ENCODE measurements around the gene RANBP1. TPM values are rescaled to one million over a fixed set of nuclear protein-coding genes. Genes with fewer than 3 reads are reported as not detected.

RANBP1 gene
- total and polyA plus RNA-seq, 2 of the 13 experiments (the other 11 are each of a cell fraction or from before 2014, with no cell fraction given): 181 to 492 TPM

- Histone ChIP-seq H3K79me2 (ENCODE audit: insufficient read depth, low read length) (peaks cover 57% of the 10 kb centered on the region), H3K27me3 (ENCODE audit: control insufficient read depth in 1 of 2, insufficient read depth in 2 of 2, low read length in 2 of 2) (no peaks in the 10 kb centered on the region; a peak in 1 of 5 replicates), H3K9ac (ENCODE audit: insufficient read depth, low read depth, low read length) (peak overlapping the region; percentile 90), H3K4me1 (ENCODE audit: insufficient read depth, low read length) (peaks cover 54% of the 10 kb centered on the region), H3K36me3 (replicated peaks in 1 of 2; ENCODE audit: control insufficient read depth in 1 of 2, insufficient read depth in 2 of 2, low read length in 2 of 2) (peaks cover 9 to 69% of the 10 kb centered on the region in 2 experiments), H3K9me3 (ENCODE audit: low read length) (no peaks in the 10 kb centered on the region), H4K20me1 (ENCODE audit: insufficient read depth, low read length) (0 out of 2 replicates have a peak, but pooled peaks cover 3% of the 10 kb centered on the region), H3K4me2 (ENCODE audit: low read depth, low read length) (peak overlapping the region; percentile 84), H3K27ac (ENCODE audit: extremely low read length, insufficient read depth, low read length) (peak overlapping the region; percentile 78), H2AFZ (ENCODE audit: low read length) (no peak overlapping the region), H3K4me3 (replicated peaks in 1 of 3; ENCODE audit: insufficient read depth in 1 of 3, low read depth in 2 of 3, low read length in 3 of 3) (peak overlapping the region; percentile 79 to 85 (median 85))
- ATAC-seq (peak; percentile 17), FAIRE-seq (no peak), DNase-seq (ENCODE audit: low spot score) (no peak)
- WGBS (ENCODE audit: low lambda C conversion rate): 2% methylated on average over 17 of the region's 27 CpGs
- intact Hi-C loops (cut with micrococcal nuclease; ENCODE audit: unreplicated experiment): loop anchor here (5.0 kb wide), 1 partner anchor 34 kb away; the partner anchor contains the start of gene DGCR8
- in situ Hi-C loops (cut with HindIII; ENCODE audit: extremely low pct_ligation_motif_present, low pct_unique_long_range_greater_than_20kb): no loop called here
- ChIA-PET CTCF (ENCODE audit: low intra/inter-chr PET ratio, low total read pairs) (no interaction called here), POLR2A (interaction anchor here (0.7 to 2.2 kb wide), 7 partner anchors 9 to 277 kb away, joined by 3 to 15 read pairs (median 4); partner anchors contain the start of genes ZDHHC8 and ZNF74)
- TSS peak; percentile 66 for BruUV-seq (replicated peaks)
- TF ChIP-seq ZFP36L1 (CRISPR knock-in tag; IDR thresholded peaks at IDR 0.05) (no peak), MTA1 (CRISPR knock-in tag; IDR thresholded peaks at IDR 0.05; ENCODE audit: borderline replicate concordance) (no peak), NFE2 (CRISPR knock-in tag; IDR thresholded peaks at IDR 0.05) (no peak), IRF9 (CRISPR knock-in tag; IDR thresholded peaks at IDR 0.05; ENCODE audit: borderline replicate concordance) (no peak), ZNF331 (CRISPR knock-in tag; IDR thresholded peaks at IDR 0.05) (no peak), ZNF292 (CRISPR knock-in tag; IDR thresholded peaks at IDR 0.05; ENCODE audit: borderline replicate concordance, low read depth) (no peak), ZNF136 (CRISPR knock-in tag; IDR thresholded peaks at IDR 0.05; ENCODE audit: low read depth) (no peak), CHD2 (IDR thresholded peaks at IDR 0.05; ENCODE audit: low read depth, low read length) (no peak), TCF12 (IDR thresholded peaks at IDR 0.05) (no peak), TCF12 (CRISPR knock-in tag; IDR thresholded peaks at IDR 0.05) (no peak), SNAPC4 (CRISPR knock-in tag; IDR thresholded peaks at IDR 0.05) (0 out of 2 replicates have a peak, but pooled peaks have one; percentile 8), POLR2AphosphoS2 (IDR thresholded peaks at IDR 0.05; ENCODE audit: low read depth, low read length) (0 out of 2 replicates have a peak, but pooled peaks have one; percentile 7), RBM39 (IDR thresholded peaks at IDR 0.05; ENCODE audit: low read depth, low read length, poor library complexity, severe bottlenecking) (peak; percentile 58), SIX1 (CRISPR knock-in tag; IDR thresholded peaks at IDR 0.05; ENCODE audit: borderline replicate concordance) (no peak), ZNF383 (CRISPR knock-in tag; IDR thresholded peaks at IDR 0.05; ENCODE audit: borderline replicate concordance) (no peak), E2F5 (CRISPR knock-in tag; conservative IDR thresholded peaks at IDR 0.05) (0 out of 2 replicates have a peak, but pooled peaks have one; percentile 3)
These were observed 559 bp downstream of the RANBP1 start for GRCh38 chr22:20116376-20116950.
